Activated T-cell treated with anti-CD3 and anti-CD28 coated beads, Interleukin-2, amount 50 U/mL, for 24 hours (primary cell): Measurements from ENCODE around the gene NUDT16.
"Not testable (repeated sequence)": the region's sequence is repeated elsewhere in the genome, so short reads cannot be mapped to it uniquely, and the experiment has no call there.

Experiments
- DNase-seq: peaks from one replicate; pipeline ENCODE4 v3.0.0-alpha.2; 2020
- H3K27ac Mint-ChIP-seq: 2 replicates; pipeline ENCODE4 v1.8.0; 2020; ENCODE audit warnings: mild to moderate bottlenecking, mixed read lengths
- H3K27me3 Mint-ChIP-seq: 2 replicates; pipeline ENCODE4 v1.8.0; 2020; ENCODE audit warnings: mixed read lengths
- H3K36me3 Mint-ChIP-seq: 2 replicates; pipeline ENCODE4 v1.8.0; 2020; ENCODE audit warnings: low read depth, mixed read lengths
- H3K4me1 Mint-ChIP-seq: 2 replicates; pipeline ENCODE4 v1.8.0; 2020; ENCODE audit warnings: low read depth, mixed read lengths
- H3K4me3 Mint-ChIP-seq: 2 replicates; pipeline ENCODE4 v1.8.0; 2020; ENCODE audit warnings: mild to moderate bottlenecking, moderate library complexity, mixed read lengths
- H3K9me3 Mint-ChIP-seq: 2 replicates; pipeline ENCODE4 v1.8.0; 2020; ENCODE audit warnings: mixed read lengths

NUDT16 gene

GRCh38 chr3:131361464-131362421 is 19.8 kb upstream of the NUDT16 start:
- peak overlapping the region; percentile 67 for H3K4me3 Mint-ChIP-seq
- H3K36me3 Mint-ChIP-seq: no peaks in the 10 kb centered on the region
- peaks cover 13% of the 10 kb centered on the region for H3K4me1 Mint-ChIP-seq
- DNase-seq: no peak
- H3K27ac Mint-ChIP-seq: no peak overlapping the region
- peaks cover 3% of the 10 kb centered on the region for H3K9me3 Mint-ChIP-seq
- H3K27me3 Mint-ChIP-seq: peaks cover 62% of the 10 kb centered on the region

- Mint-ChIP-seq H3K4me1 (peaks cover 13% of the 10 kb centered on the region), H3K36me3 (no peaks in the 10 kb centered on the region), H3K27ac (no peak overlapping the region), H3K27me3 (peaks cover 57% of the 10 kb centered on the region), H3K9me3 (peaks cover 3% of the 10 kb centered on the region), H3K4me3 (no peak overlapping the region)
- DNase-seq: no peak
Measured at GRCh38 chr3:131363275-131363674, 18.3 kb upstream of the NUDT16 start.

GRCh38 chr3:131370935-131371687 is 10.5 kb upstream of the NUDT16 start:
- no peaks in the 10 kb centered on the region for H3K36me3 Mint-ChIP-seq
- no peak overlapping the region for H3K4me3 Mint-ChIP-seq
- DNase-seq: no peak
- H3K4me1 Mint-ChIP-seq: peaks cover 5% of the 10 kb centered on the region
- H3K27ac Mint-ChIP-seq: peak overlapping the region; percentile 28
- no peaks in the 10 kb centered on the region for H3K27me3 Mint-ChIP-seq
- no peaks in the 10 kb centered on the region for H3K9me3 Mint-ChIP-seq

- Mint-ChIP-seq H3K36me3 (peaks cover 3% of the 10 kb centered on the region), H3K27ac (peak overlapping the region; percentile 28), H3K4me1 (peaks cover 5% of the 10 kb centered on the region), H3K4me3 (no peak overlapping the region), H3K27me3 (no peaks in the 10 kb centered on the region), H3K9me3 (no peaks in the 10 kb centered on the region)
- DNase-seq: no peak
Measured at GRCh38 chr3:131371688-131372066, 9.9 kb upstream of the NUDT16 start.

- no peak overlapping the region for H3K27ac Mint-ChIP-seq
- no peaks in the 10 kb centered on the region for H3K27me3 Mint-ChIP-seq
- no peak for DNase-seq
- H3K9me3 Mint-ChIP-seq: no peaks in the 10 kb centered on the region
- peaks cover 6% of the 10 kb centered on the region for H3K4me1 Mint-ChIP-seq
- H3K36me3 Mint-ChIP-seq: peaks cover 3% of the 10 kb centered on the region
- H3K4me3 Mint-ChIP-seq: no peak overlapping the region
Measured at GRCh38 chr3:131374741-131375140, 6.8 kb upstream of the NUDT16 start.

- peak; percentile 34 for DNase-seq
- H3K27me3 Mint-ChIP-seq, H3K9me3 Mint-ChIP-seq: not testable (repeated sequence)
- H3K4me1 Mint-ChIP-seq: peaks cover 22% of the 10 kb centered on the region
- H3K27ac Mint-ChIP-seq: peak overlapping the region; percentile 93
- H3K36me3 Mint-ChIP-seq: peaks cover 21% of the 10 kb centered on the region
- H3K4me3 Mint-ChIP-seq: peak overlapping the region; percentile 93
Measured at GRCh38 chr3:131380821-131381444, 641 bp upstream of the NUDT16 start.

GRCh38 chr3:131386429-131387165 is 5.0 kb downstream of the NUDT16 start:
- no peaks in the 10 kb centered on the region for H3K9me3 Mint-ChIP-seq
- H3K4me1 Mint-ChIP-seq: peaks cover 28% of the 10 kb centered on the region
- H3K36me3 Mint-ChIP-seq: peaks cover 12% of the 10 kb centered on the region
- H3K4me3 Mint-ChIP-seq: no peak overlapping the region
- H3K27me3 Mint-ChIP-seq: no peaks in the 10 kb centered on the region
- peak overlapping the region; percentile 28 for H3K27ac Mint-ChIP-seq
- no peak for DNase-seq

- H3K4me1 Mint-ChIP-seq: peaks cover 21% of the 10 kb centered on the region
Measured at GRCh38 chr3:131387796-131388489, 6.4 kb downstream of the NUDT16 start.

GRCh38 chr3:131388490-131388799 is 6.9 kb downstream of the NUDT16 start:
- no peak overlapping the region for H3K4me3 Mint-ChIP-seq
- H3K27me3 Mint-ChIP-seq: no peaks in the 10 kb centered on the region
- H3K9me3 Mint-ChIP-seq: no peaks in the 10 kb centered on the region
- H3K36me3 Mint-ChIP-seq: peaks cover 10% of the 10 kb centered on the region
- no peak overlapping the region for H3K27ac Mint-ChIP-seq
- no peak for DNase-seq
- H3K4me1 Mint-ChIP-seq: peaks cover 21% of the 10 kb centered on the region

More at GRCh38 chr3:131387796-131388489, 6.4 kb downstream of the NUDT16 start:
- Mint-ChIP-seq H3K27me3 (no peaks in the 10 kb centered on the region), H3K4me3 (no peak overlapping the region), H3K27ac (no peak overlapping the region), H3K9me3 (no peaks in the 10 kb centered on the region), H3K36me3 (peaks cover 10% of the 10 kb centered on the region)
- DNase-seq: no peak

GRCh38 chr3:131390331-131390730 is 8.8 kb downstream of the NUDT16 start:
- Mint-ChIP-seq H3K4me3 (no peak overlapping the region), H3K4me1 (peaks cover 18% of the 10 kb centered on the region), H3K27ac (no peak overlapping the region), H3K9me3 (no peaks in the 10 kb centered on the region), H3K36me3 (peaks cover 2% of the 10 kb centered on the region), H3K27me3 (no peaks in the 10 kb centered on the region)
- DNase-seq: no peak

GRCh38 chr3:131393051-131393450 is 11.5 kb downstream of the NUDT16 start:
- DNase-seq: no peak
- Mint-ChIP-seq H3K9me3 (no peaks in the 10 kb centered on the region), H3K36me3 (no peaks in the 10 kb centered on the region), H3K27ac (no peak overlapping the region), H3K4me3 (no peak overlapping the region), H3K4me1 (peaks cover 1% of the 10 kb centered on the region), H3K27me3 (no peaks in the 10 kb centered on the region)

- H3K4me1 Mint-ChIP-seq: no peaks in the 10 kb centered on the region
- H3K27me3 Mint-ChIP-seq: no peaks in the 10 kb centered on the region
- H3K9me3 Mint-ChIP-seq: no peaks in the 10 kb centered on the region
Measured at GRCh38 chr3:131393868-131394267, 12.3 kb downstream of the NUDT16 start.

GRCh38 chr3:131394400-131394799 is 12.8 kb downstream of the NUDT16 start:
- H3K36me3 Mint-ChIP-seq: no peaks in the 10 kb centered on the region

More at GRCh38 chr3:131393868-131394267, 12.3 kb downstream of the NUDT16 start:
- DNase-seq: no peak
- Mint-ChIP-seq H3K36me3 (no peaks in the 10 kb centered on the region), H3K27ac (no peak overlapping the region), H3K4me3 (no peak overlapping the region)

GRCh38 chr3:131396170-131396569 is 14.6 kb downstream of the NUDT16 start:
- H3K4me1 Mint-ChIP-seq: no peaks in the 10 kb centered on the region
- H3K27ac Mint-ChIP-seq: no peak overlapping the region
- DNase-seq: no peak
- H3K9me3 Mint-ChIP-seq: no peaks in the 10 kb centered on the region
- H3K4me3 Mint-ChIP-seq: no peak overlapping the region
- no peaks in the 10 kb centered on the region for H3K36me3 Mint-ChIP-seq
- no peaks in the 10 kb centered on the region for H3K27me3 Mint-ChIP-seq

More at GRCh38 chr3:131394400-131394799, 12.8 kb downstream of the NUDT16 start:
- no peaks in the 10 kb centered on the region for H3K4me1 Mint-ChIP-seq
- no peak overlapping the region for H3K4me3 Mint-ChIP-seq
- H3K9me3 Mint-ChIP-seq: no peaks in the 10 kb centered on the region
- H3K27ac Mint-ChIP-seq: no peak overlapping the region
- no peak for DNase-seq
- H3K27me3 Mint-ChIP-seq: no peaks in the 10 kb centered on the region
